ENCODE data around the gene PILRB.

Gene PILRB

GRCh38 chr7:100407285-100408180, 49.6 kb downstream of the PILRB start:
- DNase-seq, result peak; percentile 90

GRCh38 chr7:100411101-100411500, 53.2 kb downstream of the PILRB start:
- no peak for DNase-seq

DNA sequence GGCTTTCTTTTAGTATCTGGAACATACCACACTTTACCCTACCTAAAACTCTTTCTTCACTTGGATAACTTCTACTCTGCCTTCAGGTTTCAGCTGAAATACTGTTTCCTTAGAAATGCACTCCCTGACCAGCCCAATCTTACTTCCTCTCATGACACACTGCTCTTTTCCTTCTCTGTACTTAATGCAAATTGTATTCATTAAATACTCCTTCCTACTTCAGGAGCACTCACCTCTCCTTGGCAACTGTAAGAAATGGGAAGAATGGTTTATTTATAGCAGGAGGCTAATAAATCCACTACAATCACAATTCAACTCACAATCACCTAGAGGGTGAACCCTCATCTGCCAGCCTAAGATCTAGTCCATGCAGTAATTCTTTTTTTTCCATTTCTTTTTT, 55.4 kb downstream of the PILRB start:
- no peak for DNase-seq

DNA sequence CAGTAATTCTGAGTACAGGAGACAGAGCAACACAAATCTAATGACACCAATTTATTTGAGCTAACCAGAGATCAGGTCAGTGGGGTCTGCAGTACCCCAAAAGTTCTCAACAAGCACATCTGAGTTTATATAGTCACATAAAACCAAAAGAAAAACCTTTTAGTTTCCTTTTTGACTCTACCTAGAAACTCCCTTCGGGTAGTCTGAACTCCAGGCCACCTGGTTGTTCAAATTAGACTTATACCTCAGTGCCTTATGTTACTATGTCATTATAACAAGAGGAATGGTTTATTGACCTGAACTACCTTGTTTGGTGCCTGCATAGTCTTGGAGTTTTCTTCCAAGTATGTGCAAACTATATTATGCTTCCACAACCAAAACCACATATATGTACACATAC, 56.0 kb downstream of the PILRB start:
- DNase-seq, result no peak

DNA sequence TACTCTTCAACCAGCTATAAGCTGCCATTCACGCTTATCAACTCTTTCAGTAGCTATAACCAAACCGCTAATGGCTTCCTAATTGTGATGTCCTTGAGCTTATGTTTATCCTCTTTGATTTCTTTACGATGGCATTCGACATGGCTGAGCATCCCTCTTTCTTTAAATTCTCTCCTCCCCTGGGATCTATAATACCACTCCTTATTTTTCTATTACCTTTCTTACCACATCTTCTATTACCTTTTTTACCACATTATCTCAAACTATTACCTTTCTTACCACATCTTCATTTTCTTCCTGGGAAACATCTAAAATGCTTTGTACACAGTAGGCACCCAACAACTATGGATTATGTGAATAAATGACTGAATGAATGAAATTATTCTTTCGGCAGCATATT, 57.5 kb downstream of the PILRB start:
- no peak for DNase-seq

Measured in OCI-M1 (cell line).